SK-N-SH (cell line): ENCODE results near the gene ASAP2.

Source experiments
- CHD2 ChIP-seq: fragments of 150-350 bp; IDR thresholded peaks from 2 replicates; pipeline ENCODE4 v1.6.1; 2018; ENCODE audit warnings: low read length; ENCODE audit not compliant: partially characterized antibody
- CTCF ChIP-seq: fragments of 200-600 bp; sonication (generic); IDR thresholded peaks from 2 replicates; pipeline ENCODE4 v1.6.1; 2017; ENCODE audit warnings: antibody characterized with exemption, mild to moderate bottlenecking, moderate library complexity
- EZH2phosphoT487 ChIP-seq: fragments of 200-600 bp; sonication (generic); IDR thresholded peaks from 2 replicates; pipeline ENCODE4 v1.6.1; 2017; ENCODE audit warnings: low read depth, mixed run types, mild to moderate bottlenecking, antibody characterized with exemption, moderate library complexity, borderline replicate concordance
- GABPA ChIP-seq: IDR thresholded peaks from 2 replicates; pipeline ENCODE4 v1.4.0; 2012; ENCODE audit warnings: low read depth, mild to moderate bottlenecking
- NFIC ChIP-seq: IDR thresholded peaks from 2 replicates; pipeline ENCODE4 v1.4.0; 2012; ENCODE audit warnings: borderline replicate concordance
- POLR2AphosphoS5 ChIP-seq: IDR thresholded peaks from 2 replicates; pipeline ENCODE4 v1.6.1; 2012; ENCODE audit warnings: low read depth, low read length
- RAD21 ChIP-seq: IDR thresholded peaks from 2 replicates; pipeline ENCODE4 v1.6.1; 2012; ENCODE audit warnings: mild to moderate bottlenecking, low read length

DNA sequence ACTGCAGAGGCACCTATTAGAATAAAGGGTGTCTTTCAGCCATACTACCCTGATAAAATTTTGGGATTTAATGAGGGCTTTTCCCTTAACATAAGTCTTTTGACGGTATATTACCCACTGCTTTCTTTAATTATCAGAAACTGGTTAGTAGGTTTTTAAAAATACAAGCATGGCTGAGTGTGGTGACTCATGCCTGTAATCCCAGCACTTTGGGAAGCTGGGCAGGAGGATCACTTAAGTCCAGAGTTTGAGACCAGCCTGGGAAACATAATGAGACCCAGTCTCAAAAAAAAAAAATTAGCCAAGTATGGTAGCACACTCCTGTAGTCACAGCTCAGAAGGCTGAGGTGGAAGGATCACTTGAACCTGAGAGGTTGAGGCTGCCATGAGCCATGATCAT is 232.9 kb downstream of the ASAP2 start:
- TF ChIP-seq EZH2phosphoT487 = no peak
- no peak for TF ChIP-seq GABPA
- TF ChIP-seq POLR2AphosphoS5 = no peak
- TF ChIP-seq CTCF = no peak
- TF ChIP-seq CHD2 = no peak
- TF ChIP-seq NFIC = no peak
- no peak for TF ChIP-seq RAD21
